PC-9 (cell line): ENCODE data around the gene TBX15. TPM values are rescaled to one million over a fixed set of nuclear protein-coding genes. Genes with fewer than 3 reads are reported as not detected.

Source experiments
- BruUV-seq: library from RNA; stranded (reverse); fragments of 400-500 nt; replicated peaks from 2 replicates; lab custom pipeline; 2021; lab: Mats Ljungman, UMichigan
- CTCF ChIA-PET: fragments of 300-600 bp; sonication (Branson Sonifier 250); formaldehyde crosslinking; loops from one replicate; lab custom pipeline; 2022; ENCODE audit warnings: antibody characterized with exemption; lab: Charles Lee
- POLR2A ChIA-PET: fragments of 300-600 bp; sonication (Branson Sonifier 250); formaldehyde crosslinking; loops from one replicate; lab custom pipeline; 2022; ENCODE audit warnings: antibody characterized with exemption; ENCODE audit not compliant: unreplicated experiment; lab: Charles Lee
- DNase-seq, 2 experiments: peaks; one replicate each; pipeline versions ENCODE4 v3.0.0 to v3.0.0-alpha.2; 2015 to 2022; ENCODE audit warnings: mixed read lengths in 1 of 2
- H2AFZ ChIP-seq: fragments of 200-600 bp; sonication (generic); 2 replicates; pipeline ENCODE4 v1.8.1; 2017; ENCODE audit warnings: antibody characterized with exemption
- H3F3A ChIP-seq: fragments of 200-600 bp; sonication (generic); 2 replicates; pipeline ENCODE4 v1.8.1; 2017; ENCODE audit warnings: antibody characterized with exemption, mild to moderate bottlenecking, low read depth; ENCODE audit not compliant: insufficient read depth
- H3K27ac ChIP-seq: fragments of 200-600 bp; sonication (generic); 2 replicates; pipeline ENCODE4 v1.6.1; 2016; ENCODE audit warnings: mixed run types
- H3K27me3 ChIP-seq: fragments of 200-600 bp; sonication (generic); 2 replicates; pipeline ENCODE4 v1.6.1; 2016; ENCODE audit warnings: low read depth, mixed run types; ENCODE audit not compliant: insufficient read depth
- H3K36me3 ChIP-seq: fragments of 200-600 bp; sonication (generic); 2 replicates; pipeline ENCODE4 v1.6.1; 2016; ENCODE audit warnings: low read depth, mixed run types
- H3K4me1 ChIP-seq: fragments of 200-600 bp; sonication (generic); replicated peaks from 2 replicates; pipeline ENCODE4 v1.6.1; 2016; ENCODE audit warnings: mixed run types; ENCODE audit not compliant: insufficient read depth
- H3K4me2 ChIP-seq: fragments of 200-600 bp; sonication (generic); 2 replicates; pipeline ENCODE4 v1.6.1; 2017; ENCODE audit warnings: mixed run types
- H3K4me3 ChIP-seq: fragments of 200-600 bp; sonication (generic); 2 replicates; pipeline ENCODE4 v1.6.1; 2016; ENCODE audit warnings: mixed run types
- H3K79me2 ChIP-seq: fragments of 200-600 bp; sonication (generic); 2 replicates; pipeline ENCODE4 v1.6.1; 2017; ENCODE audit warnings: low read depth, mixed run types
- H3K9me2 ChIP-seq: fragments of 200-600 bp; sonication (generic); 2 replicates; pipeline ENCODE4 v1.8.1; 2017; ENCODE audit warnings: mild to moderate bottlenecking; ENCODE audit not compliant: insufficient read depth
- H3K9me3 ChIP-seq: fragments of 200-600 bp; sonication (generic); 2 replicates; pipeline ENCODE4 v1.8.1; 2016; ENCODE audit warnings: low read depth; ENCODE audit not compliant: insufficient read depth
- H4K20me1 ChIP-seq: fragments of 200-600 bp; sonication (generic); 2 replicates; pipeline ENCODE4 v1.8.1; 2017; ENCODE audit not compliant: insufficient read depth
- EZH2 ChIP-seq: fragments of 200-600 bp; sonication (generic); IDR thresholded peaks from 2 replicates; pipeline ENCODE4 v1.8.0; 2017; ENCODE audit warnings: antibody characterized with exemption, low read depth
- intact Hi-C: fragments of 100-400 bp; cut with micrococcal nuclease; formaldehyde crosslinking; loops from one replicate; pipeline ENCODE4 v1.10.0; 2022; ENCODE audit not compliant: unreplicated experiment
- total RNA-seq: library from RNA; stranded (reverse); gene quantifications from 2 replicates; pipeline ENCODE4 v1.2.3, GENCODE V29; 2021
- TF ChIP-seq, protein P1 (sequence below): fragments of 200-600 bp; sonication (generic); conservative IDR thresholded peaks from 2 replicates; pipeline ENCODE4 v1.6.1; 2017; ENCODE audit warnings: mixed run types, antibody characterized with exemption, mild to moderate bottlenecking, moderate library complexity

The TBX15 gene
- total RNA-seq, 1 experiment from 2014 or later, result not detected

DNA sequence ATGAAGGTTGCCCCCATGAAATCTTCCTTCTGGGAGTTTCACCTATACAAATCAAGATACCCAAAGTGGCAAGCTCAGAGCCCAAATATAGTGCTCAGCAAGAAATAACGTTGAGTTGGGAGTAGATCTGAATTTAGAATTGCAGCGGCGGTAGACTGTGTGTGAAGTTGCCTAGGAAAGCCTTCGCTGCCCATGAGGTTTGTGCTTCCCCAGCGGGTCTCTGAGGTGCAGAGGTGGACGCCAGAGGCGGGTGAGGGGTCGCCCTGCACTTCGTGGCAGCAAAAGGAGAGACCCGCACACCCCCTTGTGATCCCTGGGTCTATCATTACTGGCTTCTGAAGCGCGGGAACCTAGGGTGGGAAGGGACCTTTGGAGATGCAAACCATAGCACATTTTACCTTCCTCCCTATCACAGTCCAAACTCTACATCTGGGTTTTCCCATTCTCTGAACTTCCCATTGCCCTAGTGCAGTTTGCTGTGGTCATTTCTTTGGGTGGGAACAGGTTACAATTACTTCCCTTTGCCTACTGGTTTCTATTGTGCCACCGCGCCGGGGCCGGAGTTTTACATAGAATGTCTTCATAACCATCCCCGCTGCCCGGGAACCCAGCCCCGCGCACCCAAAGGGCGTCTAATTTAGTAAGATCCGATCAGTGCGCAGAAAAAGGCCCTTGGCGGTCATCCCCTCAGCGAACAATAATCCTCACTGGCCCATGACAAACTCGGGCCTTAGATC is 5.2 kb downstream of the TBX15 start:
- Histone ChIP-seq H3K79me2 (no peaks in the 10 kb centered on the region), H3K27me3 (peaks cover 33% of the 10 kb centered on the region; the same call in 1 of the 2 replicates), H3K4me3 (no peak overlapping the region), H2AFZ (no peak overlapping the region), H3K27ac (no peak overlapping the region), H3F3A (no peaks in the 10 kb centered on the region), H3K4me1 (no peaks in the 10 kb centered on the region), H3K9me2 (no peaks in the 10 kb centered on the region), H4K20me1 (no peaks in the 10 kb centered on the region), H3K9me3 (no peaks in the 10 kb centered on the region), H3K4me2 (no peak overlapping the region), H3K36me3 (no peaks in the 10 kb centered on the region)
- POLR2A ChIA-PET, result no interaction called here
- no peak for DNase-seq
- intact Hi-C loops, result no loop called here
- BruUV-seq, result no TSS peak
- TF ChIP-seq, protein P1, sequence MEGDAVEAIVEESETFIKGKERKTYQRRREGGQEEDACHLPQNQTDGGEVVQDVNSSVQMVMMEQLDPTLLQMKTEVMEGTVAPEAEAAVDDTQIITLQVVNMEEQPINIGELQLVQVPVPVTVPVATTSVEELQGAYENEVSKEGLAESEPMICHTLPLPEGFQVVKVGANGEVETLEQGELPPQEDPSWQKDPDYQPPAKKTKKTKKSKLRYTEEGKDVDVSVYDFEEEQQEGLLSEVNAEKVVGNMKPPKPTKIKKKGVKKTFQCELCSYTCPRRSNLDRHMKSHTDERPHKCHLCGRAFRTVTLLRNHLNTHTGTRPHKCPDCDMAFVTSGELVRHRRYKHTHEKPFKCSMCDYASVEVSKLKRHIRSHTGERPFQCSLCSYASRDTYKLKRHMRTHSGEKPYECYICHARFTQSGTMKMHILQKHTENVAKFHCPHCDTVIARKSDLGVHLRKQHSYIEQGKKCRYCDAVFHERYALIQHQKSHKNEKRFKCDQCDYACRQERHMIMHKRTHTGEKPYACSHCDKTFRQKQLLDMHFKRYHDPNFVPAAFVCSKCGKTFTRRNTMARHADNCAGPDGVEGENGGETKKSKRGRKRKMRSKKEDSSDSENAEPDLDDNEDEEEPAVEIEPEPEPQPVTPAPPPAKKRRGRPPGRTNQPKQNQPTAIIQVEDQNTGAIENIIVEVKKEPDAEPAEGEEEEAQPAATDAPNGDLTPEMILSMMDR, result no peak
- TF ChIP-seq EZH2, result no peak
- CTCF ChIA-PET, result no interaction called here

DNA sequence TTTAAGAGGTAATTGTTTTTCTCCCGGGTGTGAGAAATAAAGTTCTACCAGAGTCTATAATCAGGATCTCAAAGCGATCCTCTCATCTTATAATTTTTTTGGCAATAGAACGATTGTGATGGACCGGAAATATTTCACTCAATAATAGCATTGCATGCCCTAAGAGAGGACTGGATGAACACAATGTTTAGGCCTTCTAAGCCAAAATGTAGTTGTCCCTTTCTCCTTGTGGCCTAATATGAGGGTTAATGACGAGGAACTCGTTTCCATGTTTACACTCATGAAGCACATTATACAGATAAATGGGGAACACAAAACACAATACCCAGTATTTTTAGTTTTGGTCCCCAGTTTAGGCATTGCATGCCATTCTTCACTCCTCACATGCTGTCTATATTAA is 5.9 kb downstream of the TBX15 start:
- DNase-seq, result no peak
- no peaks in the 10 kb centered on the region for H3K36me3 ChIP-seq
- H3K4me1 ChIP-seq, result no peaks in the 10 kb centered on the region
- no peaks in the 10 kb centered on the region for H3K9me3 ChIP-seq
- POLR2A ChIA-PET, result no interaction called here
- H4K20me1 ChIP-seq, result no peaks in the 10 kb centered on the region
- intact Hi-C loops, result no loop called here
- no peak overlapping the region for H3K27ac ChIP-seq
- no TSS peak for BruUV-seq
- H2AFZ ChIP-seq, result no peak overlapping the region
- H3F3A ChIP-seq, result no peaks in the 10 kb centered on the region
- H3K4me2 ChIP-seq, result no peak overlapping the region
- H3K79me2 ChIP-seq, result no peaks in the 10 kb centered on the region
- CTCF ChIA-PET, result no interaction called here
- H3K4me3 ChIP-seq, result no peak overlapping the region
- no peaks in the 10 kb centered on the region for H3K9me2 ChIP-seq
- no peak for TF ChIP-seq EZH2
- TF ChIP-seq, protein P1, result no peak
- H3K27me3 ChIP-seq, result peaks cover 41% of the 10 kb centered on the region; the same call in 1 of the 2 replicates

DNA sequence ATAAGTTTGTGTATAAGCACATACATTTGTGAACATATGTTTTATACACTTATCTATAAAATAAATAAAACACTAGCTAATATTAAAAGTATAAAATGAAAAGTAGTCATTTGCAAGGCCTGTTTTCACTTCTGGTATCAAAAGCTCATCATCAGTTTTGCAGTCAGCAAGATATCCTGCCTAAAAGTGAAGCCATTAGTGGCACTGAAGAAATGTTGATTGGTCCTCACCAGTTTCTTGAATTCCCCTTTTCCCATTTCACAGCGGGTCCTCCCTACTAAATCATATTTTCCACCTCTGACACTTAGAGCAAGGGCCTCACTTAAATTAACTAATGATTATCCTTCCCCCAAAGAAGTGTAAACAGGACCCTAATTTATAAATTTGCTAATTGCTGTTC is 6.7 kb downstream of the TBX15 start:
- peaks cover 41% of the 10 kb centered on the region for H3K27me3 ChIP-seq
- H3K9me2 ChIP-seq, result no peaks in the 10 kb centered on the region
- no peaks in the 10 kb centered on the region for H3K4me1 ChIP-seq
- H3K79me2 ChIP-seq, result no peaks in the 10 kb centered on the region
- POLR2A ChIA-PET, result interaction anchor here (0.7 kb wide), 1 partner anchor 457 kb away, joined by 3 read pairs; no protein-coding TSS in a partner anchor
- no peak for DNase-seq
- no peaks in the 10 kb centered on the region for H4K20me1 ChIP-seq
- no TSS peak for BruUV-seq
- H3K27ac ChIP-seq, result no peak overlapping the region
- H2AFZ ChIP-seq, result no peak overlapping the region
- no peak overlapping the region for H3K4me3 ChIP-seq
- no peak overlapping the region for H3K4me2 ChIP-seq
- TF ChIP-seq, protein P1, result no peak
- no peak for TF ChIP-seq EZH2
- intact Hi-C loops, result no loop called here
- no peaks in the 10 kb centered on the region for H3F3A ChIP-seq
- CTCF ChIA-PET, result no interaction called here
- no peaks in the 10 kb centered on the region; the same call in 1 of the 2 replicates for H3K9me3 ChIP-seq
- H3K36me3 ChIP-seq, result no peaks in the 10 kb centered on the region
